NB4 (cell line): ENCODE results near the gene RAB23.

Experiments
- POLR2A ChIP-seq: IDR thresholded peaks from 2 replicates; pipeline ENCODE4 v1.6.1; 2011; ENCODE audit warnings: mild to moderate bottlenecking; ENCODE audit not compliant: insufficient read length; ENCODE audit errors: extremely low read depth
- TF ChIP-seq, protein P1 (sequence below): IDR thresholded peaks from one replicate; pipeline ENCODE4 v1.5.1; 2012; ENCODE audit warnings: low read depth, low read length
- TF ChIP-seq, protein P2 (sequence below): IDR thresholded peaks from 2 replicates; pipeline ENCODE4 v1.6.1; 2011; ENCODE audit warnings: low read depth, low read length

GRCh38 chr6:57193177-57193576 is 28.9 kb downstream of the RAB23 start:
- TF ChIP-seq, protein P1, sequence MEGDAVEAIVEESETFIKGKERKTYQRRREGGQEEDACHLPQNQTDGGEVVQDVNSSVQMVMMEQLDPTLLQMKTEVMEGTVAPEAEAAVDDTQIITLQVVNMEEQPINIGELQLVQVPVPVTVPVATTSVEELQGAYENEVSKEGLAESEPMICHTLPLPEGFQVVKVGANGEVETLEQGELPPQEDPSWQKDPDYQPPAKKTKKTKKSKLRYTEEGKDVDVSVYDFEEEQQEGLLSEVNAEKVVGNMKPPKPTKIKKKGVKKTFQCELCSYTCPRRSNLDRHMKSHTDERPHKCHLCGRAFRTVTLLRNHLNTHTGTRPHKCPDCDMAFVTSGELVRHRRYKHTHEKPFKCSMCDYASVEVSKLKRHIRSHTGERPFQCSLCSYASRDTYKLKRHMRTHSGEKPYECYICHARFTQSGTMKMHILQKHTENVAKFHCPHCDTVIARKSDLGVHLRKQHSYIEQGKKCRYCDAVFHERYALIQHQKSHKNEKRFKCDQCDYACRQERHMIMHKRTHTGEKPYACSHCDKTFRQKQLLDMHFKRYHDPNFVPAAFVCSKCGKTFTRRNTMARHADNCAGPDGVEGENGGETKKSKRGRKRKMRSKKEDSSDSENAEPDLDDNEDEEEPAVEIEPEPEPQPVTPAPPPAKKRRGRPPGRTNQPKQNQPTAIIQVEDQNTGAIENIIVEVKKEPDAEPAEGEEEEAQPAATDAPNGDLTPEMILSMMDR = no peak
- TF ChIP-seq POLR2A = no peak
- TF ChIP-seq, protein P2, sequence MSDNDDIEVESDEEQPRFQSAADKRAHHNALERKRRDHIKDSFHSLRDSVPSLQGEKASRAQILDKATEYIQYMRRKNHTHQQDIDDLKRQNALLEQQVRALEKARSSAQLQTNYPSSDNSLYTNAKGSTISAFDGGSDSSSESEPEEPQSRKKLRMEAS = no peak
